Dedifferentiated amniotic fluid mesenchymal stem cell (primary cell): ENCODE measurements around the gene MYBPH.

Source experiments
- DNase-seq: peaks from one replicate; pipeline ENCODE4 v3.0.0-alpha.2; 2016; ENCODE audit errors: extremely low spot score

The MYBPH gene

GRCh38 chr1:203166192-203166940 lies 9.3 kb downstream of the MYBPH start:
- no peak for DNase-seq

GRCh38 chr1:203165800-203166161 lies 9.8 kb downstream of the MYBPH start:
- DNase-seq: no peak

- no peak for DNase-seq
These were observed 10.4 kb downstream of the MYBPH start for GRCh38 chr1:203165101-203165799.

- no peak for DNase-seq
These were observed 11.6 kb downstream of the MYBPH start for GRCh38 chr1:203163891-203164635.

- DNase-seq: no peak
These were observed 13.2 kb downstream of the MYBPH start for GRCh38 chr1:203162403-203162802.

- DNase-seq: no peak
These were observed 13.9 kb downstream of the MYBPH start for GRCh38 chr1:203161703-203162102.

GRCh38 chr1:203161175-203161574 lies 14.5 kb downstream of the MYBPH start:
- DNase-seq: no peak

- no peak for DNase-seq
These were observed 15.8 kb downstream of the MYBPH start for GRCh38 chr1:203159844-203160243.

- DNase-seq: no peak
These were observed 16.5 kb downstream of the MYBPH start for GRCh38 chr1:203158960-203159665.

GRCh38 chr1:203158423-203158822 lies 17.2 kb downstream of the MYBPH start:
- DNase-seq: no peak

GRCh38 chr1:203156280-203156679 lies 19.3 kb downstream of the MYBPH start:
- no peak for DNase-seq

- DNase-seq: peak; percentile 29
These were observed 21.4 kb downstream of the MYBPH start for GRCh38 chr1:203153989-203154821.

GRCh38 chr1:203153051-203153988 lies 22.3 kb downstream of the MYBPH start:
- no peak for DNase-seq

- no peak for DNase-seq
These were observed 23.2 kb downstream of the MYBPH start for GRCh38 chr1:203152158-203153034.

- peak; percentile 31 for DNase-seq
These were observed 24.1 kb downstream of the MYBPH start for GRCh38 chr1:203151362-203152157.

GRCh38 chr1:203150511-203151297 lies 24.9 kb downstream of the MYBPH start:
- no peak for DNase-seq

GRCh38 chr1:203149188-203149840 lies 26.3 kb downstream of the MYBPH start:
- no peak for DNase-seq
